Thoracic aorta (tissue), 2 donors: ENCODE measurements around the gene COMT. TPM values are rescaled to one million over a fixed set of nuclear protein-coding genes. Genes with fewer than 3 reads are reported as not detected.

Experiments
- ATAC-seq: fragments of 150-250 bp; one replicate; pipeline ENCODE4 v1.8.0; 2017; ENCODE audit warnings: low read depth; ENCODE audit not compliant: insufficient number of reproducible peaks, low FRiP score
- DNase-seq: peaks from one replicate; pipeline ENCODE4 v3.0.0-alpha.2; 2020; ENCODE audit warnings: low spot score
- H3K27ac ChIP-seq, 2 donors: fragments of 200-600 bp; sonication (generic); 1 replicate in 1 of 2; 2 replicates in 1 of 2; pipeline ENCODE4 v1.5.1; 2016; ENCODE audit warnings: mild to moderate bottlenecking in 2 of 2, moderate library complexity in 2 of 2
- H3K27me3 ChIP-seq: fragments of 200-600 bp; sonication (generic); replicated peaks from 2 replicates; pipeline ENCODE4 v1.6.0; 2016; ENCODE audit warnings: mild to moderate bottlenecking; ENCODE audit not compliant: insufficient read depth
- H3K36me3 ChIP-seq: fragments of 200-600 bp; sonication (generic); one replicate; pipeline ENCODE4 v1.5.1; 2016
- H3K4me1 ChIP-seq, 2 donors: fragments of 200-600 bp; sonication (generic); 1 replicate in 1 of 2; 2 replicates in 1 of 2; pipeline versions ENCODE4 v1.5.1 to v1.6.0; 2016; ENCODE audit warnings: low read depth in 2 of 2, mild to moderate bottlenecking in 1 of 2; ENCODE audit not compliant: control insufficient read depth in 1 of 2
- H3K4me3 ChIP-seq: fragments of 200-600 bp; sonication (generic); 2 replicates; pipeline ENCODE4 v1.5.1; 2016; ENCODE audit warnings: mild to moderate bottlenecking
- H3K9me3 ChIP-seq: fragments of 200-600 bp; sonication (generic); 2 replicates; pipeline ENCODE4 v1.5.1; 2016
- total RNA-seq, 2 donors: library from RNA; depleted of rRNA; stranded (reverse); fragments of >200 nt; gene quantifications; one replicate each; pipeline versions ENCODE4 v1.1.0 to v1.2.3, GENCODE V29; 2016
- TF ChIP-seq, protein P1 (sequence below): fragments of 200-600 bp; sonication (generic); IDR thresholded peaks from one replicate; pipeline ENCODE4 v1.5.1; 2019; ENCODE audit warnings: antibody characterized with exemption

COMT gene
- total RNA-seq, 2 donors from 2014 or later = 230 to 300 TPM

DNA sequence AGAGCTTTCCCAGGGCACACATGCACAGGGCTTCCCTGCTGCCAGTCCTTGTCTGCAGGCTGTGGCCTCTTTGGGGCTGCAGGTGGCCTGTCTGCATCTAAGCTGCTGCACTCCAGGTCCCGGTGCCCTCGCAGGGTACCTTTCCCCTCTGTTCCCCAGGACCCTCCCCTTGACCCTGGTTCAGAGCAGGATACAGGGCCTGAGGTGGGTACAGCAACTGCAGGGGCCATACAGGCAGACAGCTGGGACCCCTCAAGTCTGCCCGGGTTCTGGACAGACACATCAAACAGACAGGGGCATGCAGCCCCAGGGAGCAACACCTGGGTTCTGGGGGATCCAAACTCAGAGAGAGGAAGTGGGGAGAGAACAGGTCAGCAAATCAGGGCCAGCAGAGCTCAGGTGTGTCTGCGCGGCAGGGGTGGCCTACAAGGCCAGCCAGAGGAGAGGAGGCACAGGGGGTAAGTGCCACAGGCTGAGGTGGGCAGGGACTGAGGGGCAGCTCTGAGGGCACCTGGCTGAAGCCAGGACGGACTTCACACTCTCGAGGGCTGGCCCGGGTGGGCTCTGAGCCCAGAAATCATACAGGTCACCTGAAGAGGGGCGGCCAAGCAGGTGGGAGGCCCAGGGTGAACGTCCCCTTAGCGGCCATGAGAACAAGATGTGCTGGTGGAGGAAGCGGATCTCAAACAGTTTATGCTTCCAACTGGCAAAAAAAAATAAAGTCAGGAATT, 29.9 kb upstream of the COMT start:
- TF ChIP-seq, protein P1, sequence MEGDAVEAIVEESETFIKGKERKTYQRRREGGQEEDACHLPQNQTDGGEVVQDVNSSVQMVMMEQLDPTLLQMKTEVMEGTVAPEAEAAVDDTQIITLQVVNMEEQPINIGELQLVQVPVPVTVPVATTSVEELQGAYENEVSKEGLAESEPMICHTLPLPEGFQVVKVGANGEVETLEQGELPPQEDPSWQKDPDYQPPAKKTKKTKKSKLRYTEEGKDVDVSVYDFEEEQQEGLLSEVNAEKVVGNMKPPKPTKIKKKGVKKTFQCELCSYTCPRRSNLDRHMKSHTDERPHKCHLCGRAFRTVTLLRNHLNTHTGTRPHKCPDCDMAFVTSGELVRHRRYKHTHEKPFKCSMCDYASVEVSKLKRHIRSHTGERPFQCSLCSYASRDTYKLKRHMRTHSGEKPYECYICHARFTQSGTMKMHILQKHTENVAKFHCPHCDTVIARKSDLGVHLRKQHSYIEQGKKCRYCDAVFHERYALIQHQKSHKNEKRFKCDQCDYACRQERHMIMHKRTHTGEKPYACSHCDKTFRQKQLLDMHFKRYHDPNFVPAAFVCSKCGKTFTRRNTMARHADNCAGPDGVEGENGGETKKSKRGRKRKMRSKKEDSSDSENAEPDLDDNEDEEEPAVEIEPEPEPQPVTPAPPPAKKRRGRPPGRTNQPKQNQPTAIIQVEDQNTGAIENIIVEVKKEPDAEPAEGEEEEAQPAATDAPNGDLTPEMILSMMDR = no peak
- no peak for DNase-seq
- H3K4me1 ChIP-seq = no peaks in the 10 kb centered on the region
- no peak overlapping the region for H3K27ac ChIP-seq
- no peaks in the 10 kb centered on the region for H3K27me3 ChIP-seq
- no peak for ATAC-seq
- H3K4me3 ChIP-seq = no peak overlapping the region
- peaks cover 39% of the 10 kb centered on the region for H3K36me3 ChIP-seq
- H3K9me3 ChIP-seq = no peaks in the 10 kb centered on the region

DNA sequence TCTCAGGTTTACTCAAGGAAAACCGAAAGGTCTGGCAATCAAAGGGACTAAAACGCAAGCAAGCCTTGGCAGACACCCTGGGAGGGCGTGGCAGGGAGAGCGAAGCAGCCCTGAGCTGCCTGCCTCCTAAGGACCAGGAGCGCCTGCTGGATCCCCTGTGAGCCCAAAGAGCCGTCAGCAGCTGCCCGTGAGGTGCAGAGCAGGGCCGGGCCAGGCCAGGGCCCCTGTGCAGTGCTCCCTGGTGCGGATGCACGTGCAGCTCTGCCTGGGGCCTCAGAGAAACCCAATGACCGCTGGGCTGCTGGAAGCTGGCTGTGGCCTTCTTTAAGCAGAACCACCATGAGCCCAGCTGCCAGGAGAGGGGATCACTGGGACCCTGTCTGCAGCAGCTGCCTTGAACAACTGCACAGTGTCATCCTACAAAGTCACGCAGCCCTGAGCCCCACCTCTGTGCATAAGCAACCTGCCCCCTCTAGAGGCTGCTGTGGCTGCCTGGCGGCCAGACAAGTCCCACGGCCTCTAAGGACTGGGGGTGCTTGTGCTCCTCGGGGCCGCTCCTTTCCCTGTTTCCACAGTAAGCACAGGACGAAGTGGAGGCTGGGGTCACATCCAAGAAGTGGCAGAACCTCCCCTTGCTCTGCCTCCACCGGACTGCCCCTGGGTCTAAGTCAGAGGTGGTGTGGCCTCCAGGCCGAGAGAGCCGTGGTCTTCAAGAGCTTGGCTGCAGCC, 29.1 kb upstream of the COMT start:
- no peaks in the 10 kb centered on the region for H3K4me1 ChIP-seq
- peaks cover 45% of the 10 kb centered on the region for H3K36me3 ChIP-seq
- no peaks in the 10 kb centered on the region for H3K27me3 ChIP-seq
- DNase-seq (no peak), ATAC-seq (no peak)
- TF ChIP-seq, protein P1 = no peak
- H3K27ac ChIP-seq = no peak overlapping the region
- no peak overlapping the region for H3K4me3 ChIP-seq
- H3K9me3 ChIP-seq = no peaks in the 10 kb centered on the region

DNA sequence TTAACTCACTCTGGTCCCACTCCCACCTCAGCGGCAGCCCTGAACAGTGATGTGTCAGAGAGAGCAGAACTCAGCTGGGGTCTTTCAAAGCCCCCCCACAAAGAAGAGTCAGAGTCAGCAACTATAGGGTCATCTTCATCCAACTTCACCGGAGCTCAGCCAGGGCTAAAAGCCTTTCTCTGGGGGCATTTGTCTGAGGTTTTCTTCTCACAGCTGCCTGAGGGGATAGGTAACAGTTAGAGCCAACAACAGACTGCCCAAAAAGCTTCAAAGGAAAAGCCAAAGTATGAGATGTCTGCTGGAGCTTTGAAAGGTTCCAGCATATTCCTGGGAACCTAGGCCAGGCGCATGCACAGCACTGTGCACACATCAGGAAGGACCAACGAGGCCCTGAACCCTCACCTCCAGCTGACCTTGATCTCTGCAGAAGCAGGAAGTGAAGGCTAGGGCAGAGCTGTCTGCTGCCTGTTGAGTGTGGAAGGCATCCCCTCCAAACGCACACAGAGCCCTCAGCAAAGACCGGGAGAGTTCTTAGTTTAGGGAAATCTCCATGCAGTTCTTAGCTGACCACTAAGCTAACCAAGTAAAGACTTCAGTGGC, 28.1 kb upstream of the COMT start:
- no peak overlapping the region for H3K27ac ChIP-seq
- DNase-seq (no peak), ATAC-seq (no peak)
- H3K27me3 ChIP-seq = no peaks in the 10 kb centered on the region
- TF ChIP-seq, protein P1 = no peak
- no peaks in the 10 kb centered on the region for H3K9me3 ChIP-seq
- H3K36me3 ChIP-seq = peaks cover 49% of the 10 kb centered on the region
- H3K4me1 ChIP-seq = no peaks in the 10 kb centered on the region
- H3K4me3 ChIP-seq = no peak overlapping the region

DNA sequence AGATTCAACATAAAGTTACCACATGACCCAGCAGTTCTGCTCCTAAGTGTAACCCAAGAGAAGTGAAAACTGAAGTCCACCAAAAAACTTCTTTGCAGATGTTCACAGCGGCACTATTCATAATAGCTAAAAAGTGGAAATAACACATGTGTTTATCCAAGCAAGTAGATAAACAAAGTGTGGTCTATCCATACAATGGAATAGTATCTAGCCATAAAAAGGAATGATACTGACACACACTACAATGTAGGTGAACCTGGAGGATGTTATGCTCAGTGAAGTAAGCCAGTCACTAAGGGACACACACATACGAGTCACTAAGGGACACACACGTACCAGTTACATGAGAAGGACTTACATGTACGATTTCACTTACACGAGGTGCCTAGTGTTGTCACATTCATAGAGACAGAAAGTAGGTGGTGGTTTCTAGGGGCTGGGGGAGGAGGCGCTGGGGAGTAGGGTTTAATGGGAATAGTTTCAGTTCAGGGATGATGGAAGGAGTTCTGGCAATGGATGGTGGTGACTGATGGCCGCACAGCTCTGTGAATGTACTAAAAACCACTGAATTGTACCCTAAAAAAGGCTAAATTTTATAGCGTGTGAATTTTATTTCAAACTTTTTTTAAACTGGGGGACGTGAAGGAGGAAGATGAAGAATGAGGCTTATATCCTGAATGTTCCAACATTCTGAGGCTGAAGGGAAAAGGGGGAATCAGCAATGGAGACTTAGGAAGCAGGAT, 27.2 kb upstream of the COMT start:
- DNase-seq (no peak), ATAC-seq (no peak)
- H3K4me1 ChIP-seq = no peaks in the 10 kb centered on the region
- H3K9me3 ChIP-seq = no peaks in the 10 kb centered on the region
- peaks cover 49% of the 10 kb centered on the region for H3K36me3 ChIP-seq
- TF ChIP-seq, protein P1 = no peak
- H3K27me3 ChIP-seq = no peaks in the 10 kb centered on the region
- H3K27ac ChIP-seq = no peak overlapping the region
- no peak overlapping the region for H3K4me3 ChIP-seq
